GM18868 (cell line): Measurements from ENCODE around the gene MICAL3.

Source experiments
- ATAC-seq: cut with Tn5 transposase; IDR thresholded peaks from one replicate; pipeline ENCODE4 v1.9.1; 2021; ENCODE audit warnings: mild to moderate bottlenecking, moderate library complexity; ENCODE audit not compliant: unreplicated experiment

Gene MICAL3

GRCh38 chr22:17917490-17917983 lies 106.8 kb downstream of the MICAL3 start:
- no peak for ATAC-seq

GRCh38 chr22:17916226-17916889 lies 108.0 kb downstream of the MICAL3 start:
- ATAC-seq, result no peak

- no peak for ATAC-seq
Observed at GRCh38 chr22:17915676-17916075, 108.7 kb downstream of the MICAL3 start.

GRCh38 chr22:17915188-17915587 lies 109.2 kb downstream of the MICAL3 start:
- no peak for ATAC-seq

GRCh38 chr22:17914474-17914873 lies 109.9 kb downstream of the MICAL3 start:
- ATAC-seq, result no peak

- no peak for ATAC-seq
Observed at GRCh38 chr22:17913801-17914347, 110.5 kb downstream of the MICAL3 start.

GRCh38 chr22:17912945-17913721 lies 111.2 kb downstream of the MICAL3 start:
- ATAC-seq, result no peak

GRCh38 chr22:17911887-17912286 lies 112.5 kb downstream of the MICAL3 start:
- no peak for ATAC-seq

- no peak for ATAC-seq
Observed at GRCh38 chr22:17911312-17911705, 113.1 kb downstream of the MICAL3 start.

- ATAC-seq, result no peak
Observed at GRCh38 chr22:17910561-17911311, 113.6 kb downstream of the MICAL3 start.

- ATAC-seq, result no peak
Observed at GRCh38 chr22:17907748-17908051, 116.7 kb downstream of the MICAL3 start.

GRCh38 chr22:17906978-17907747 lies 117.2 kb downstream of the MICAL3 start:
- ATAC-seq, result no peak

GRCh38 chr22:17905445-17905844 lies 118.9 kb downstream of the MICAL3 start:
- ATAC-seq, result no peak

GRCh38 chr22:17903564-17904295 lies 120.6 kb downstream of the MICAL3 start:
- ATAC-seq, result no peak

- ATAC-seq, result no peak
Observed at GRCh38 chr22:17902960-17903359, 121.4 kb downstream of the MICAL3 start.

GRCh38 chr22:17898375-17898774 lies 126.0 kb downstream of the MICAL3 start:
- ATAC-seq, result no peak

- no peak for ATAC-seq
Observed at GRCh38 chr22:17897858-17898257, 126.5 kb downstream of the MICAL3 start.

GRCh38 chr22:17897426-17897825 lies 126.9 kb downstream of the MICAL3 start:
- no peak for ATAC-seq

- ATAC-seq, result no peak
Observed at GRCh38 chr22:17896586-17896985, 127.8 kb downstream of the MICAL3 start.
